NCI-H524 treated with DMSO at 0.1 percent for 48 hours (cell line): ENCODE data around the gene TADA3.

Source experiments
- DNase-seq: peaks from one replicate; lab custom pipeline; 2025; lab: John Stamatoyannopoulos, UW

The TADA3 gene

GRCh38 chr3:9809615-9810432, 17.6 kb upstream of the TADA3 start, which contains the start of gene TTLL3:
TSS of gene TTLL3 (plus strand) at chr3:9810262. CDS start at chr3:9810662, 400 bp downstream.
- no peak for DNase-seq

- peak; percentile 16 for DNase-seq
Observed at GRCh38 chr3:9809239-9809614, 17.0 kb upstream of the TADA3 start.

GRCh38 chr3:9808345-9809037, 16.2 kb upstream of the TADA3 start:
- DNase-seq = no peak

GRCh38 chr3:9807981-9808344, 15.7 kb upstream of the TADA3 start:
- no peak for DNase-seq

- DNase-seq = no peak
Observed at GRCh38 chr3:9806688-9807589, 14.7 kb upstream of the TADA3 start.

- no peak for DNase-seq
Observed at GRCh38 chr3:9806137-9806536, 13.9 kb upstream of the TADA3 start.

GRCh38 chr3:9804996-9805395, 12.7 kb upstream of the TADA3 start:
- no peak for DNase-seq

- no peak for DNase-seq
Observed at GRCh38 chr3:9803494-9803893, 11.2 kb upstream of the TADA3 start.

- DNase-seq = no peak
Observed at GRCh38 chr3:9800529-9800928, 8.3 kb upstream of the TADA3 start.

GRCh38 chr3:9797196-9797945, 5.1 kb upstream of the TADA3 start:
- DNase-seq = no peak

- DNase-seq = no peak
Observed at GRCh38 chr3:9795207-9795606, 2.9 kb upstream of the TADA3 start.

- DNase-seq = no peak
Observed at GRCh38 chr3:9794400-9794799, 2.1 kb upstream of the TADA3 start.

GRCh38 chr3:9793161-9793781, 998 bp upstream of the TADA3 start:
- DNase-seq = no peak

- DNase-seq = no peak
Observed at GRCh38 chr3:9791790-9792404, 376 bp downstream of the TADA3 start.

GRCh38 chr3:9791127-9791526, 1.1 kb downstream of the TADA3 start:
- DNase-seq = no peak

GRCh38 chr3:9787714-9788113, 4.6 kb downstream of the TADA3 start:
- DNase-seq = no peak

- no peak for DNase-seq
Observed at GRCh38 chr3:9786825-9787669, 5.2 kb downstream of the TADA3 start.

GRCh38 chr3:9786209-9786739, 6.0 kb downstream of the TADA3 start:
- no peak for DNase-seq

GRCh38 chr3:9785602-9786001, 6.7 kb downstream of the TADA3 start:
- no peak for DNase-seq

- DNase-seq = no peak
Observed at GRCh38 chr3:9784965-9785364, 7.3 kb downstream of the TADA3 start.
